Adrenal gland (tissue), 12 donors: Measurements from ENCODE around the gene ABT1. TPM values are rescaled to one million over a fixed set of nuclear protein-coding genes. Genes with fewer than 3 reads are reported as not detected.

Experiments
- DNase-seq, 7 donors: peaks; one replicate each; pipeline ENCODE4 v3.0.0-alpha.2; 2019 to 2020
- H3K27ac ChIP-seq, 5 donors: fragments of 200-600 bp; sonication (generic) in 4 of 5; 1 replicate in 3 of 5; 2 replicates in 2 of 5; pipeline versions ENCODE4 v1.5.1 to v1.8.0; 2016 to 2020; ENCODE audit warnings: mild to moderate bottlenecking in 1 of 5
- H3K27me3 ChIP-seq: fragments of 200-600 bp; 2 replicates; pipeline ENCODE4 v1.8.0; 2021
- H3K36me3 ChIP-seq, 2 donors: fragments of 200-600 bp; replicated peaks in 1 of 2; 1 replicate in 1 of 2; 2 replicates in 1 of 2; pipeline versions ENCODE4 v1.5.1 to v1.8.0; 2018 to 2022
- H3K4me1 ChIP-seq, 2 donors: fragments of 200-600 bp; replicated peaks in 1 of 2; 1 replicate in 1 of 2; 2 replicates in 1 of 2; pipeline versions ENCODE4 v1.5.1 to v1.8.0; 2018 to 2021
- H3K4me3 ChIP-seq, 4 donors: fragments of 200-600 bp; sonication (generic) in 3 of 4; one replicate each; pipeline ENCODE4 v1.5.1; 2016 to 2018
- H3K9me3 ChIP-seq, 3 donors: fragments of 200-600 bp; sonication (generic) in 1 of 3; replicated peaks in 1 of 3; 1 replicate in 2 of 3; 2 replicates in 1 of 3; pipeline versions ENCODE4 v1.5.1 to v1.8.0; 2016 to 2021
- CTCF ChIP-seq, 6 experiments: fragments of 450-650 bp in 4 of 6; fragments of 200-600 bp in 2 of 6; sonication (generic) in 1 of 6; IDR thresholded peaks; 1 replicate in 5 of 6; 2 replicates in 1 of 6; pipeline versions ENCODE4 v1.5.1 to v1.8.0; 2016 to 2021; ENCODE audit warnings: antibody characterized with exemption in 6 of 6, mild to moderate bottlenecking in 2 of 6, moderate library complexity in 1 of 6
- POLR2A ChIP-seq, 2 donors: fragments of 450-650 bp; IDR thresholded peaks; one replicate each; pipeline ENCODE4 v1.6.1; 2017; ENCODE audit warnings: antibody characterized with exemption in 2 of 2, mild to moderate bottlenecking in 2 of 2, moderate library complexity in 1 of 2
- WGBS, 4 donors: extraction: QIAGEN DNeasy Blood & Tissue Kit in 2 of 4; methylation state at CpG; one replicate each; pipeline versions ENCODE4 v1.1.5 to v1.1.7; 2013 to 2017; 5-methylcytosine and 5-hydroxymethylcytosine counted together
- intact Hi-C, 2 donors: fragments of 100-400 bp; cut with DNase I; formaldehyde crosslinking; loops; one replicate each; pipeline versions ENCODE4 v1.14.1 to v1.15.0; 2022 to 2023
- polyA plus RNA-seq, 3 donors: library from polyadenylated mRNA; stranded (reverse); fragments of 200-250 nt in 2 of 3; fragments of 350-450 nt in 1 of 3; fragmentation: Illumina TruSeq in 1 of 3; extraction: RNeasy Lipid Tissue Mini Kit (QIAGEN cat#74804) in 1 of 3; gene quantifications; one replicate each; pipeline ENCODE4 v1.2.3, GENCODE V29; 2013 to 2014
- total RNA-seq, 9 donors: library from RNA; depleted of rRNA in 4 of 9; stranded (reverse); fragments of >200 nt in 4 of 9; fragments of 120-200 nt in 1 of 9; fragmentation: NEBNext Ultra II Directional in 1 of 9; extraction: Animal tissue kit (Norgen Biotek cat#: 25700) in 1 of 9; gene quantifications; one replicate each; pipeline versions ENCODE4 v1.1.0 to v1.2.4, GENCODE V29; 2013 to 2023
- donor health status: healthy with polysubstance abuse.
- donor health status: Bipolar disorder and iron deficiency.
- donor health status: DM: yes; HTN: yes; CAD: no.
- donor health status: DM: no; HTN: no; CAD: no.
- donor health status: DM: no; HTN: no; CAD: no.
- donor health status: DM: yes; HTN: yes; CAD: no.

Gene ABT1
- total and polyA plus RNA-seq, 12 donors = 7.3 to 21.6 (median 12.1) TPM

GRCh38 chr6:26624557-26624956, 27.8 kb downstream of the ABT1 start:
- H3K9me3 ChIP-seq = no peaks in the 10 kb centered on the region
- H3K4me1 ChIP-seq = no peaks in the 10 kb centered on the region
- no peak for TF ChIP-seq POLR2A (IDR thresholded peaks at IDR 0.05)
- TF ChIP-seq CTCF (IDR thresholded peaks at IDR 0.05) = no peak
- no peaks in the 10 kb centered on the region for H3K36me3 ChIP-seq
- no peaks in the 10 kb centered on the region for H3K27me3 ChIP-seq
- DNase-seq = no peak
- H3K27ac ChIP-seq = no peak overlapping the region
- intact Hi-C loops = no loop called here
- 88 to 97% (median 94%) methylated on average over 1 of the region's 1 CpG for WGBS, 4 donors
- H3K4me3 ChIP-seq = no peak overlapping the region

- TF ChIP-seq POLR2A (IDR thresholded peaks at IDR 0.05) (no peak), CTCF (IDR thresholded peaks at IDR 0.05) (no peak)
- Histone ChIP-seq H3K4me3 (no peak overlapping the region), H3K27me3 (no peaks in the 10 kb centered on the region), H3K9me3 (no peaks in the 10 kb centered on the region), H3K36me3 (no peaks in the 10 kb centered on the region), H3K27ac (no peak overlapping the region), H3K4me1 (no peaks in the 10 kb centered on the region)
- no peak for DNase-seq
- WGBS, 4 donors = 75 to 81% (median 81%) methylated on average over 7 of the region's 7 CpGs
- intact Hi-C loops = no loop called here
Observed at GRCh38 chr6:26627843-26628242, 31.1 kb downstream of the ABT1 start.

- Histone ChIP-seq H3K4me1 (no peaks in the 10 kb centered on the region), H3K36me3 (no peaks in the 10 kb centered on the region), H3K27me3 (no peaks in the 10 kb centered on the region), H3K9me3 (peaks cover 0 to 12% (median 0%) of the 10 kb centered on the region in 3 donors), H3K4me3 (no peak overlapping the region), H3K27ac (no peak overlapping the region)
- no peak for TF ChIP-seq POLR2A (IDR thresholded peaks at IDR 0.05)
- TF ChIP-seq CTCF (IDR thresholded peaks at IDR 0.05) = no peak
- WGBS, 4 donors = 31 to 37% (median 33%) methylated on average over 1 of the region's 1 CpG
- intact Hi-C loops = no loop called here
- DNase-seq = no peak
Observed at GRCh38 chr6:26629359-26629758, 32.6 kb downstream of the ABT1 start.

GRCh38 chr6:26640806-26641205, 44.1 kb downstream of the ABT1 start:
- peaks cover 0 to 37% of the 10 kb centered on the region in 2 donors for H3K36me3 ChIP-seq
- no peaks in the 10 kb centered on the region for H3K4me1 ChIP-seq
- no peaks in the 10 kb centered on the region for H3K27me3 ChIP-seq
- no peak for TF ChIP-seq POLR2A (IDR thresholded peaks at IDR 0.05)
- no peak for TF ChIP-seq CTCF (IDR thresholded peaks at IDR 0.05)
- WGBS, 4 donors = 88 to 94% (median 91%) methylated on average over 2 of the region's 2 CpGs
- intact Hi-C loops = no loop called here
- H3K9me3 ChIP-seq = peaks cover 0 to 13% (median 0%) of the 10 kb centered on the region in 3 donors
- no peak overlapping the region for H3K4me3 ChIP-seq
- H3K27ac ChIP-seq = no peak overlapping the region
- no peak for DNase-seq
